ENCODE data around the gene CENPT. TPM values are rescaled to one million over a fixed set of nuclear protein-coding genes. Genes with fewer than 3 reads are reported as not detected.

Gene CENPT
- total and polyA plus RNA-seq, 2 donors from 2014 or later = 25.3 to 42.5 TPM

GRCh38 chr16:67782567-67783352 lies 64.7 kb downstream of the CENPT start:
- H3K36me3 ChIP-seq (ENCODE audit: control insufficient read depth in 2 of 3, insufficient read depth in 3 of 3, low read length in 3 of 3) = peaks cover 0 to 4% (median 0%) of the 10 kb centered on the region in 3 donors
- TF ChIP-seq CTCF (IDR thresholded peaks at IDR 0.05; ENCODE audit: borderline replicate concordance, extremely low read depth, insufficient read depth) = no peak
- DNase-seq = peak in 2 of 5 donors; percentile 3 to 9

GRCh38 chr16:67781565-67781921 lies 66.0 kb downstream of the CENPT start:
- H3K36me3 ChIP-seq (ENCODE audit: control insufficient read depth in 2 of 3, insufficient read depth in 3 of 3, low read length in 3 of 3) = peaks cover 0 to 4% (median 0%) of the 10 kb centered on the region in 3 donors
- H3K9ac ChIP-seq (ENCODE audit: low read length in 3 of 3) = no peak overlapping the region
- no peaks in the 10 kb centered on the region for H3K27me3 ChIP-seq (ENCODE audit: control insufficient read depth, insufficient read depth, low read length)
- TF ChIP-seq CTCF (IDR thresholded peaks at IDR 0.05; ENCODE audit: borderline replicate concordance, extremely low read depth, insufficient read depth) = no peak
- no peak overlapping the region for H3K4me3 ChIP-seq (ENCODE audit: low read length in 3 of 3)
- H3K27ac ChIP-seq (ENCODE audit: low read depth in 2 of 2, low read length in 2 of 2) = no peak overlapping the region
- FAIRE-seq = no peak
- no peaks in the 10 kb centered on the region for H3K9me3 ChIP-seq (ENCODE audit: control insufficient read depth in 2 of 3, insufficient read depth in 1 of 3, low read length in 3 of 3)
- no peaks in the 10 kb centered on the region for H3K4me1 ChIP-seq (ENCODE audit: control insufficient read depth in 2 of 3, insufficient read depth in 2 of 3, low read depth in 1 of 3, low read length in 3 of 3)
- DNase-seq = no peak
- intact Hi-C loops (cut with DNase I) = no loop called here

More at GRCh38 chr16:67782567-67783352, 64.7 kb downstream of the CENPT start:
- Histone ChIP-seq H3K4me3 (ENCODE audit: low read length in 3 of 3) (no peak overlapping the region), H3K27me3 (ENCODE audit: control insufficient read depth, insufficient read depth, low read length) (no peaks in the 10 kb centered on the region), H3K27ac (ENCODE audit: low read depth in 2 of 2, low read length in 2 of 2) (no peak overlapping the region), H3K4me1 (ENCODE audit: control insufficient read depth in 2 of 3, insufficient read depth in 2 of 3, low read depth in 1 of 3, low read length in 3 of 3) (no peaks in the 10 kb centered on the region), H3K9ac (ENCODE audit: low read length in 3 of 3) (no peak overlapping the region), H3K9me3 (ENCODE audit: control insufficient read depth in 2 of 3, insufficient read depth in 1 of 3, low read length in 3 of 3) (no peaks in the 10 kb centered on the region)
- no peak for FAIRE-seq
- intact Hi-C loops (cut with DNase I) = no loop called here

- Histone ChIP-seq H3K4me1 (ENCODE audit: control insufficient read depth in 2 of 3, insufficient read depth in 2 of 3, low read depth in 1 of 3, low read length in 3 of 3) (no peaks in the 10 kb centered on the region), H3K27ac (ENCODE audit: low read depth in 2 of 2, low read length in 2 of 2) (no peak overlapping the region), H3K36me3 (ENCODE audit: control insufficient read depth in 2 of 3, insufficient read depth in 3 of 3, low read length in 3 of 3) (peaks cover 0 to 4% (median 0%) of the 10 kb centered on the region in 3 donors), H3K9ac (ENCODE audit: low read length in 3 of 3) (no peak overlapping the region), H3K9me3 (ENCODE audit: control insufficient read depth in 2 of 3, insufficient read depth in 1 of 3, low read length in 3 of 3) (no peaks in the 10 kb centered on the region), H3K4me3 (ENCODE audit: low read length in 3 of 3) (no peak overlapping the region), H3K27me3 (ENCODE audit: control insufficient read depth, insufficient read depth, low read length) (no peaks in the 10 kb centered on the region)
- DNase-seq (no peak), FAIRE-seq (no peak)
- intact Hi-C loops (cut with DNase I) = no loop called here
- no peak for TF ChIP-seq CTCF (IDR thresholded peaks at IDR 0.05; ENCODE audit: borderline replicate concordance, extremely low read depth, insufficient read depth)
Measured at GRCh38 chr16:67780847-67781564, 66.5 kb downstream of the CENPT start.

Measured in kidney (tissue), 14 donors.